GM23338 (cell line): Measurements from ENCODE around the gene SPX.

Source experiments
- CREB1 ChIP-seq: fragments of 250-450 bp; sonication (Bioruptor Pico); IDR thresholded peaks from 2 replicates; pipeline ENCODE4 v1.5.0; 2020; ENCODE audit warnings: low read depth, mild to moderate bottlenecking, moderate library complexity
- EZH2 ChIP-seq: fragments of 200-600 bp; sonication (generic); IDR thresholded peaks from one replicate; pipeline ENCODE4 v1.8.0; 2017; ENCODE audit warnings: antibody characterized with exemption, mild to moderate bottlenecking, low read depth; ENCODE audit not compliant: unreplicated experiment
- EZH2phosphoT487 ChIP-seq: fragments of 200-600 bp; sonication (generic); IDR thresholded peaks from one replicate; pipeline ENCODE4 v1.8.1; 2018; ENCODE audit warnings: antibody characterized with exemption; ENCODE audit not compliant: unreplicated experiment
- JUNB ChIP-seq: IDR thresholded peaks from one replicate; pipeline ENCODE4 v1.6.1; 2016; ENCODE audit warnings: antibody characterized with exemption; ENCODE audit not compliant: unreplicated experiment
- NANOG ChIP-seq: IDR thresholded peaks from 2 replicates; pipeline ENCODE4 v1.6.1; 2016; ENCODE audit warnings: antibody characterized with exemption, borderline replicate concordance
- POLR2AphosphoS5 ChIP-seq: IDR thresholded peaks from 2 replicates; pipeline ENCODE4 v1.6.1; 2016; ENCODE audit warnings: antibody characterized with exemption, low read depth
- REST ChIP-seq: IDR thresholded peaks from one replicate; pipeline ENCODE4 v1.6.1; 2018; ENCODE audit warnings: antibody characterized with exemption; ENCODE audit not compliant: unreplicated experiment
- STAT1 ChIP-seq: IDR thresholded peaks from one replicate; pipeline ENCODE4 v1.6.1; 2016; ENCODE audit warnings: antibody characterized with exemption; ENCODE audit not compliant: unreplicated experiment
- ZNF114 ChIP-seq: fragments of 250-450 bp; sonication (Bioruptor Pico); IDR thresholded peaks from 2 replicates; pipeline ENCODE4 v1.5.0; 2020; ENCODE audit warnings: mild to moderate bottlenecking, moderate library complexity
- TF ChIP-seq, protein P1 (sequence below), 2 experiments: fragments of 200-600 bp in 1 of 2; sonication (generic) in 1 of 2; conservative IDR thresholded peaks; 2 replicates each; pipeline versions ENCODE4 v1.5.1 to v1.6.1; 2016 to 2017; ENCODE audit warnings: antibody characterized with exemption in 2 of 2, low read depth in 2 of 2, mild to moderate bottlenecking in 2 of 2, moderate library complexity in 1 of 2

DNA sequence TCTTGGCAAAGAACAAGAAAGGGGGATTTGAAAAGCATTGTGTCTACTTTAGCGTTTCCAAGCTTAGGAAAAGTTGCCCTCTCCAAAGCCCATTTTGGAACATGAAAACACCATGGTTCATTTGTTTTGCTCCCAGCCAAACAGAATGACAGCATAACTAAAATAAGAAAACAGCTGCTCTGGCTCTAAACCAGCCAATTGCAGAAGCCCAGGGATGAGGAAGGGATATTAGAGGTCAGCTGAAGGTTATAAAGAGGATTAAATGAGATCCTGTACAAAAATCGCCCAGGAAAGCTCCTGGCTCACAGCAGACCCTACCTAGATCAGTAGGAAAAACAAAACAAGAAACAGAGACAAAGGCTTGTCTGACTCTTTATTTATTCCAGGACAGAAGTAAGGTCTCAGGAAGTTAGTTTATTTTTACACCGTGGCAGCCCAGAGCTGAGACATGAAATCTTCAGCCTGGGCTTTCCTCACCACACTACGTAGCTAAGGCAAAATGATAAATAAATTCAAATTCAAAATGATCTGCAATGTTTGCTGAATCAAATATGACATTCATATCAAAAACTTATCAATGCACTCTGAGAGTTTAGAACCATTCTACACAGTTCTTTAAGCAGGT, 25.9 kb downstream of the SPX start:
- TF ChIP-seq, protein P1, sequence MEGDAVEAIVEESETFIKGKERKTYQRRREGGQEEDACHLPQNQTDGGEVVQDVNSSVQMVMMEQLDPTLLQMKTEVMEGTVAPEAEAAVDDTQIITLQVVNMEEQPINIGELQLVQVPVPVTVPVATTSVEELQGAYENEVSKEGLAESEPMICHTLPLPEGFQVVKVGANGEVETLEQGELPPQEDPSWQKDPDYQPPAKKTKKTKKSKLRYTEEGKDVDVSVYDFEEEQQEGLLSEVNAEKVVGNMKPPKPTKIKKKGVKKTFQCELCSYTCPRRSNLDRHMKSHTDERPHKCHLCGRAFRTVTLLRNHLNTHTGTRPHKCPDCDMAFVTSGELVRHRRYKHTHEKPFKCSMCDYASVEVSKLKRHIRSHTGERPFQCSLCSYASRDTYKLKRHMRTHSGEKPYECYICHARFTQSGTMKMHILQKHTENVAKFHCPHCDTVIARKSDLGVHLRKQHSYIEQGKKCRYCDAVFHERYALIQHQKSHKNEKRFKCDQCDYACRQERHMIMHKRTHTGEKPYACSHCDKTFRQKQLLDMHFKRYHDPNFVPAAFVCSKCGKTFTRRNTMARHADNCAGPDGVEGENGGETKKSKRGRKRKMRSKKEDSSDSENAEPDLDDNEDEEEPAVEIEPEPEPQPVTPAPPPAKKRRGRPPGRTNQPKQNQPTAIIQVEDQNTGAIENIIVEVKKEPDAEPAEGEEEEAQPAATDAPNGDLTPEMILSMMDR (conservative IDR thresholded peaks at IDR 0.05; ENCODE audit: low read depth in 2 of 2) = no peak
- no peak for TF ChIP-seq REST
- TF ChIP-seq POLR2AphosphoS5 = no peak
- no peak for TF ChIP-seq EZH2
- TF ChIP-seq JUNB = no peak
- TF ChIP-seq NANOG = no peak
- TF ChIP-seq STAT1 = no peak
- TF ChIP-seq EZH2phosphoT487 = no peak
- no peak for TF ChIP-seq CREB1 (CRISPR knock-in tag)
- TF ChIP-seq ZNF114 (CRISPR knock-in tag) = no peak
